Common myeloid progenitor, CD34-positive (primary cell): ENCODE measurements around the gene DDHD1.

Experiments used
- CTCF ChIA-PET: fragments of 350-600 bp; sonication (Branson Sonifier 250); formaldehyde crosslinking; loops from one replicate; lab custom pipeline; 2021; ENCODE audit warnings: antibody characterized with exemption; lab: Charles Lee
- POLR2A ChIA-PET: fragments of 350-600 bp; sonication (Branson Sonifier 250); formaldehyde crosslinking; loops from one replicate; lab custom pipeline; 2021; ENCODE audit warnings: antibody characterized with exemption; lab: Charles Lee
- DNase-seq, 3 donors: peaks; one replicate each; pipeline versions ENCODE4 v3.0.0 to v3.0.0-alpha.2; 2013
- H3K27ac ChIP-seq, 2 experiments: 1 replicate in 1 of 2; 2 replicates in 1 of 2; pipeline ENCODE4 v1.7.0; 2013; ENCODE audit warnings: inconsistent platforms in 2 of 2, low read length in 2 of 2, mild to moderate bottlenecking in 2 of 2, low read depth in 1 of 2, moderate library complexity in 1 of 2; ENCODE audit not compliant: severe bottlenecking in 2 of 2, insufficient read depth in 1 of 2, poor library complexity in 1 of 2
- H3K27me3 ChIP-seq, 5 experiments: replicated peaks in 2 of 5; 1 replicate in 3 of 5; 2 replicates in 2 of 5; pipeline versions ENCODE4 v1.6.1 to v1.7.0; 2013; ENCODE audit warnings: low read length in 4 of 5, mild to moderate bottlenecking in 2 of 5, moderate library complexity in 2 of 5, inconsistent platforms in 1 of 5; ENCODE audit not compliant: insufficient read depth in 5 of 5, control insufficient read depth in 4 of 5
- H3K36me3 ChIP-seq, 4 experiments: 1 replicate in 2 of 4; 2 replicates in 2 of 4; pipeline versions ENCODE4 v1.6.1 to v1.7.0; 2013; ENCODE audit warnings: low read length in 3 of 4, control low read depth in 1 of 4, mild to moderate bottlenecking in 1 of 4; ENCODE audit not compliant: control insufficient read depth in 4 of 4, insufficient read depth in 4 of 4
- H3K4me1 ChIP-seq, 4 experiments: 1 replicate in 3 of 4; 2 replicates in 1 of 4; pipeline versions ENCODE4 v1.6.1 to v1.7.1; 2013; ENCODE audit warnings: low read length in 3 of 4, mild to moderate bottlenecking in 3 of 4, control low read depth in 1 of 4, inconsistent platforms in 1 of 4, moderate library complexity in 1 of 4; ENCODE audit not compliant: control insufficient read depth in 4 of 4, insufficient read depth in 4 of 4; ENCODE audit errors: control extremely low read depth in 1 of 4
- H3K4me3 ChIP-seq, 7 experiments: 1 replicate in 4 of 7; 2 replicates in 3 of 7; pipeline versions ENCODE4 v1.5.1 to v1.7.0; 2013; ENCODE audit warnings: mild to moderate bottlenecking in 7 of 7, low read length in 6 of 7, moderate library complexity in 6 of 7, inconsistent platforms in 2 of 7, low read depth in 2 of 7, control low read depth in 1 of 7; ENCODE audit not compliant: insufficient read depth in 4 of 7, control insufficient read depth in 1 of 7; ENCODE audit errors: extremely low read depth in 1 of 7
- H3K9me3 ChIP-seq, 5 experiments: 1 replicate in 4 of 5; 2 replicates in 1 of 5; pipeline versions ENCODE4 v1.6.1 to v1.7.1; 2013; ENCODE audit warnings: low read length in 4 of 5, mild to moderate bottlenecking in 2 of 5, inconsistent platforms in 1 of 5, low read depth in 1 of 5, moderate library complexity in 1 of 5; ENCODE audit not compliant: control insufficient read depth in 4 of 5, insufficient read depth in 2 of 5; ENCODE audit errors: control extremely low read depth in 1 of 5
- WGBS: methylation state at CpG from one replicate; pipeline ENCODE4 v1.1.5; 2013; ENCODE audit not compliant: insufficient coverage; 5-methylcytosine and 5-hydroxymethylcytosine counted together

The DDHD1 gene

GRCh38 chr14:53016491-53016890 lies 136.6 kb downstream of the DDHD1 start:
- CTCF ChIA-PET: no interaction called here
- H3K4me1 ChIP-seq: no peaks in the 10 kb centered on the region

GRCh38 chr14:53011053-53011462 lies 142.1 kb downstream of the DDHD1 start:
- DNase-seq: no peak
- H3K9me3 ChIP-seq: no peaks in the 10 kb centered on the region
- POLR2A ChIA-PET: no interaction called here
- H3K36me3 ChIP-seq: no peaks in the 10 kb centered on the region
- CTCF ChIA-PET: no interaction called here
- H3K27ac ChIP-seq: no peak overlapping the region
- H3K27me3 ChIP-seq: no peaks in the 10 kb centered on the region
- 100% methylated on average over 4 of the region's 7 CpGs for WGBS
- no peak overlapping the region for H3K4me3 ChIP-seq
- H3K4me1 ChIP-seq: no peaks in the 10 kb centered on the region

More at GRCh38 chr14:53016491-53016890, 136.6 kb downstream of the DDHD1 start:
- H3K27ac ChIP-seq: no peak overlapping the region
- POLR2A ChIA-PET: no interaction called here
- no peaks in the 10 kb centered on the region for H3K36me3 ChIP-seq
- H3K27me3 ChIP-seq: no peaks in the 10 kb centered on the region
- no peak overlapping the region for H3K4me3 ChIP-seq
- WGBS: 100% methylated on average over 1 of the region's 2 CpGs
- DNase-seq: no peak
- H3K9me3 ChIP-seq: no peaks in the 10 kb centered on the region

- no peaks in the 10 kb centered on the region for H3K4me1 ChIP-seq
- CTCF ChIA-PET: no interaction called here
- no peaks in the 10 kb centered on the region for H3K27me3 ChIP-seq
- no peaks in the 10 kb centered on the region for H3K36me3 ChIP-seq
- POLR2A ChIA-PET: no interaction called here
- no peak overlapping the region for H3K4me3 ChIP-seq
- WGBS: 100% methylated on average over 2 of the region's 3 CpGs
- H3K9me3 ChIP-seq: no peaks in the 10 kb centered on the region
- DNase-seq: no peak
- H3K27ac ChIP-seq: no peak overlapping the region
Measured at GRCh38 chr14:53010193-53011040, 142.7 kb downstream of the DDHD1 start.

- H3K27me3 ChIP-seq: no peaks in the 10 kb centered on the region
- DNase-seq: no peak
- POLR2A ChIA-PET: no interaction called here
- H3K4me3 ChIP-seq: no peak overlapping the region
- CTCF ChIA-PET: interaction anchor here (0.8 kb wide), 1 partner anchor 26 kb away, joined by 3 read pairs; no protein-coding TSS in a partner anchor
- no peak overlapping the region for H3K27ac ChIP-seq
- H3K4me1 ChIP-seq: no peaks in the 10 kb centered on the region
- H3K9me3 ChIP-seq: no peaks in the 10 kb centered on the region
- H3K36me3 ChIP-seq: no peaks in the 10 kb centered on the region
- WGBS: 55% methylated on average over 1 of the region's 4 CpGs
Measured at GRCh38 chr14:53006931-53007562, 146.1 kb downstream of the DDHD1 start.

GRCh38 chr14:53004976-53005375 lies 148.1 kb downstream of the DDHD1 start:
- Histone ChIP-seq H3K4me3 (no peak overlapping the region), H3K9me3 (no peaks in the 10 kb centered on the region), H3K36me3 (no peaks in the 10 kb centered on the region), H3K27ac (no peak overlapping the region), H3K4me1 (no peaks in the 10 kb centered on the region), H3K27me3 (no peaks in the 10 kb centered on the region)
- WGBS: 98% methylated on average over 5 of the region's 5 CpGs
- CTCF ChIA-PET: no interaction called here
- POLR2A ChIA-PET: no interaction called here
- no peak for DNase-seq

GRCh38 chr14:53003776-53004175 lies 149.3 kb downstream of the DDHD1 start:
- DNase-seq: no peak
- H3K4me1 ChIP-seq: no peaks in the 10 kb centered on the region
- H3K9me3 ChIP-seq: no peaks in the 10 kb centered on the region
- H3K27me3 ChIP-seq: no peaks in the 10 kb centered on the region
- ChIA-PET POLR2A (no interaction called here), CTCF (interaction anchor here (0.6 kb wide), 1 partner anchor 113 kb away, joined by 3 read pairs; no protein-coding TSS in a partner anchor)
- no peak overlapping the region for H3K27ac ChIP-seq
- H3K4me3 ChIP-seq: no peak overlapping the region
- no peaks in the 10 kb centered on the region for H3K36me3 ChIP-seq
- no CpG with 5 or more reads among the region's 4 CpGs for WGBS

GRCh38 chr14:53002576-53002975 lies 150.5 kb downstream of the DDHD1 start:
- WGBS: 90% methylated on average over 2 of the region's 5 CpGs
- no peak overlapping the region for H3K4me3 ChIP-seq
- H3K27ac ChIP-seq: no peak overlapping the region
- DNase-seq: no peak
- H3K9me3 ChIP-seq: no peaks in the 10 kb centered on the region
- ChIA-PET POLR2A (no interaction called here), CTCF (no interaction called here)
- no peaks in the 10 kb centered on the region for H3K4me1 ChIP-seq
- H3K36me3 ChIP-seq: no peaks in the 10 kb centered on the region
- no peaks in the 10 kb centered on the region for H3K27me3 ChIP-seq
